ENCODE measurements around the gene CD300LD. TPM values are rescaled to one million over a fixed set of nuclear protein-coding genes. Genes with fewer than 3 reads are reported as not detected.

The CD300LD gene
- total RNA-seq, 2 experiments from 2014 or later, result not detected

GRCh38 chr17:74584292-74585060 is 7.6 kb downstream of the CD300LD start:
- Histone ChIP-seq H3K27ac (ENCODE audit: low read depth, low read length, poor library complexity, severe bottlenecking) (no peak overlapping the region), H3K4me2 (ENCODE audit: low read length) (no peak overlapping the region), H2AFZ (ENCODE audit: low read length) (no peak overlapping the region), H3K79me2 (ENCODE audit: insufficient read depth, low read depth, low read length) (no peaks in the 10 kb centered on the region), H3K9me3 (ENCODE audit: low read length) (peaks cover 5% of the 10 kb centered on the region; the same call in 1 of the 2 replicates), H4K20me1 (ENCODE audit: insufficient read depth, low read length) (no peaks in the 10 kb centered on the region), H3K4me1 (ENCODE audit: insufficient read depth, low read length, poor library complexity, severe bottlenecking) (no peaks in the 10 kb centered on the region), H3K36me3 (ENCODE audit: insufficient read depth, low read length) (no peaks in the 10 kb centered on the region), H3K9me2 (ENCODE audit: insufficient read depth, low read length) (no peaks in the 10 kb centered on the region), H3K4me3 (ENCODE audit: low read depth, low read length, poor library complexity, severe bottlenecking) (no peak overlapping the region)
- POLR2A ChIA-PET, result no interaction called here
- TF ChIP-seq CTCF (conservative IDR thresholded peaks at IDR 0.05; ENCODE audit: low read length) (no peak), EZH2phosphoT487 (IDR thresholded peaks at IDR 0.05; ENCODE audit: borderline replicate concordance, low read depth, low read length) (no peak)
- CTCF ChIA-PET (ENCODE audit: unreplicated experiment), result no interaction called here
- BruUV-seq (replicated peaks), result no TSS peak
- intact Hi-C loops (cut with micrococcal nuclease; ENCODE audit: unreplicated experiment), result no loop called here
- no peak for DNase-seq (ENCODE audit: low spot score)

- POLR2A ChIA-PET, result no interaction called here
- CTCF ChIA-PET (ENCODE audit: unreplicated experiment), result no interaction called here
Observed at GRCh38 chr17:74582633-74583032, 9.4 kb downstream of the CD300LD start.

More at GRCh38 chr17:74582633-74583032, 9.4 kb downstream of the CD300LD start:
- no peak overlapping the region for H3K27ac ChIP-seq (ENCODE audit: low read depth, low read length, poor library complexity, severe bottlenecking)
- H3K4me3 ChIP-seq (ENCODE audit: low read depth, low read length, poor library complexity, severe bottlenecking), result no peak overlapping the region
- H4K20me1 ChIP-seq (ENCODE audit: insufficient read depth, low read length), result no peaks in the 10 kb centered on the region
- no peak overlapping the region for H2AFZ ChIP-seq (ENCODE audit: low read length)
- BruUV-seq (replicated peaks), result no TSS peak
- TF ChIP-seq CTCF (conservative IDR thresholded peaks at IDR 0.05; ENCODE audit: low read length) (no peak), EZH2phosphoT487 (IDR thresholded peaks at IDR 0.05; ENCODE audit: borderline replicate concordance, low read depth, low read length) (no peak)
- H3K9me2 ChIP-seq (ENCODE audit: insufficient read depth, low read length), result no peaks in the 10 kb centered on the region
- H3K79me2 ChIP-seq (ENCODE audit: insufficient read depth, low read depth, low read length), result no peaks in the 10 kb centered on the region
- no peaks in the 10 kb centered on the region for H3K36me3 ChIP-seq (ENCODE audit: insufficient read depth, low read length)
- no peak for DNase-seq (ENCODE audit: low spot score)
- intact Hi-C loops (cut with micrococcal nuclease; ENCODE audit: unreplicated experiment), result no loop called here
- H3K9me3 ChIP-seq (ENCODE audit: low read length), result peaks cover 5% of the 10 kb centered on the region; the same call in 1 of the 2 replicates
- no peak overlapping the region for H3K4me2 ChIP-seq (ENCODE audit: low read length)
- H3K4me1 ChIP-seq (ENCODE audit: insufficient read depth, low read length, poor library complexity, severe bottlenecking), result no peaks in the 10 kb centered on the region

Data from OCI-LY7 (cell line).